PC-3 (cell line): ENCODE data around the gene SHANK2.

Experiments
- EZH2 ChIP-seq: fragments of 300-600 bp; sonication (generic); IDR thresholded peaks from one replicate; pipeline ENCODE4 v1.6.1; 2017; ENCODE audit warnings: antibody characterized with exemption, mild to moderate bottlenecking, low read length; ENCODE audit not compliant: unreplicated experiment
- EZH2phosphoT487 ChIP-seq: fragments of 300-600 bp; sonication (generic); IDR thresholded peaks from 2 replicates; pipeline ENCODE4 v1.6.1; 2018; ENCODE audit warnings: mild to moderate bottlenecking, antibody characterized with exemption, low read length, borderline replicate concordance

GRCh38 chr11:71249301-71249700 is 3.1 kb downstream of the SHANK2 start:
- no peak for TF ChIP-seq EZH2
- no peak for TF ChIP-seq EZH2phosphoT487
